ENCODE results near the gene PDE6D. TPM values are rescaled to one million over a fixed set of nuclear protein-coding genes. Genes with fewer than 3 reads are reported as not detected.

The PDE6D gene
- total and polyA plus RNA-seq, 2 of the 4 experiments (the other 2 are of a cell fraction) = 13.8 to 24.7 TPM

GRCh38 chr2:231769170-231770136 lies 11.6 kb downstream of the PDE6D start:
- Histone ChIP-seq H4K5ac (ENCODE audit: low read depth, low read length) (no peak overlapping the region), H2BK120ac (ENCODE audit: low read depth, low read length) (no peak overlapping the region), H2BK15ac (ENCODE audit: low read depth, low read length) (no peak overlapping the region), H2BK20ac (ENCODE audit: low read depth, low read length) (no peak overlapping the region), H3K9ac (ENCODE audit: low read depth, low read length) (no peak overlapping the region), H3K4ac (ENCODE audit: low read depth, low read length) (no peak overlapping the region), H3K9me3 (ENCODE audit: control insufficient read depth, insufficient read depth, low read length) (no peaks in the 10 kb centered on the region), H4K8ac (ENCODE audit: low read depth in 2 of 2, low read length in 2 of 2) (no peak overlapping the region), H3K36me3 (ENCODE audit: control insufficient read depth, insufficient read depth, low read length) (no peaks in the 10 kb centered on the region), H2AK5ac (ENCODE audit: low read depth, low read length) (no peak overlapping the region; the same call in 1 of the 2 replicates), H2AFZ (replicated peaks; ENCODE audit: low read length, poor library complexity) (no peak overlapping the region), H3K9me1 (ENCODE audit: insufficient read depth, low read length) (no peaks in the 10 kb centered on the region; the same call in 1 of the 2 replicates), H3K18ac (ENCODE audit: low read depth, low read length) (no peak overlapping the region), H3K56ac (ENCODE audit: extremely low read depth, insufficient read depth, low read length) (no peak overlapping the region), H4K20me1 (ENCODE audit: insufficient read depth, low read length) (no peaks in the 10 kb centered on the region), H2AK9ac (replicated peaks; ENCODE audit: low read depth, low read length, poor library complexity) (no peak overlapping the region), H3K4me2 (ENCODE audit: low read depth, low read length) (no peak overlapping the region), H3K14ac (replicated peaks; ENCODE audit: low read depth, low read length) (no peak overlapping the region), H3K23ac (ENCODE audit: low read depth, low read length) (no peak overlapping the region), H3K4me1 (ENCODE audit: control insufficient read depth, insufficient read depth, low read length) (peaks cover 4% of the 10 kb centered on the region), H4K91ac (ENCODE audit: insufficient read depth, low read depth, low read length) (no peak overlapping the region), H3K27ac (ENCODE audit: insufficient read depth, low read length) (no peak overlapping the region), H2BK5ac (ENCODE audit: low read depth, low read length, poor library complexity, severe bottlenecking) (no peak overlapping the region), H3K4me3 (ENCODE audit: insufficient read depth, low read depth, low read length) (no peak overlapping the region), H3K79me1 (ENCODE audit: low read depth in 1 of 2, low read length in 2 of 2) (peaks cover 6 to 11% of the 10 kb centered on the region in 2 experiments; a peak in 2 of 4 replicates), H3K27me3 (ENCODE audit: control insufficient read depth, insufficient read depth, low read length) (no peaks in the 10 kb centered on the region)
- TF ChIP-seq NFE2L2 (IDR thresholded peaks at IDR 0.05; ENCODE audit: low read depth, low read length) = no peak
- DNase-seq (no peak), ATAC-seq (ENCODE audit: low read depth) (no peak)
- in situ Hi-C loops (cut with MboI; ENCODE audit: low sequenced_read_pairs) (loop anchor here (5.0 kb wide), 1 partner anchor 37 kb away; no protein-coding TSS in a partner anchor), intact Hi-C loops (cut with micrococcal nuclease) (no loop called here), dilution Hi-C loops (cut with HindIII; ENCODE audit: low sequenced_read_pairs, unreplicated experiment) (no loop called here)
- ChIA-PET CTCF (no interaction called here), POLR2A (ENCODE audit: unreplicated experiment) (no interaction called here)
- 92% methylated on average over 2 of the region's 6 CpGs; no CpG with 5 or more reads in 1 of the 2 experiments for WGBS, 2 experiments (ENCODE audit: extremely low coverage in 2 of 2, insufficient read length in 1 of 2)
- BruUV-seq (replicated peaks) = no TSS peak

Measured in IMR-90 (cell line).